Ramos (cell line): ENCODE data around the gene GPR137B.

Experiments used
- in situ Hi-C: fragments of 300-500 bp; cut with MboI; formaldehyde crosslinking; loops from one replicate; pipeline ENCODE4 v1.14.3; 2022; ENCODE audit warnings: low sequenced_read_pairs; ENCODE audit not compliant: unreplicated experiment

Gene GPR137B

GRCh38 chr1:236235116-236235515 is 92.8 kb downstream of the GPR137B start:
- in situ Hi-C loops: no loop called here

DNA sequence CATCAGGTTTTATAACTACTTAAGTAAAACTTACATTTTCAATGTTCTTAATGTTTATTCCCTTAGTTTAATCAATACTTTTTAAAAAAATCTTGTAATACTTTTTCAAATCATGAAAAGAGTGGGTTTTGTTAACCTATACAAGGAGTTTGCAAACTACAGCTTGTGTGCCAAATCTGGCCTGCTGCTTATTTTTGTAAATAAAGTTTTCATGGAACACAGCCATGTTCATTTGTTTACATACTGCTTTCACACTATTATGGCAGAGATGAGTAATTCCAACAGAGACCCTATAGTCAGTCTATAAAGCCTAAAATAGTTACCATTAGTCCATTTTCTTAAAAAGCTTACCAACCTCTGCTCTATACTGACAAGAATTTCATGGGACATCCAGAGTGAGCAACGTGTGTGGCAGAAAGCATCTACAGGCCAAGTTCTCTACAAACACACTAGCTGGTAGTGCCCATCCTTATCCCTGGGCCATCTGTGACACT is 96.8 kb downstream of the GPR137B start:
- in situ Hi-C loops: no loop called here

DNA sequence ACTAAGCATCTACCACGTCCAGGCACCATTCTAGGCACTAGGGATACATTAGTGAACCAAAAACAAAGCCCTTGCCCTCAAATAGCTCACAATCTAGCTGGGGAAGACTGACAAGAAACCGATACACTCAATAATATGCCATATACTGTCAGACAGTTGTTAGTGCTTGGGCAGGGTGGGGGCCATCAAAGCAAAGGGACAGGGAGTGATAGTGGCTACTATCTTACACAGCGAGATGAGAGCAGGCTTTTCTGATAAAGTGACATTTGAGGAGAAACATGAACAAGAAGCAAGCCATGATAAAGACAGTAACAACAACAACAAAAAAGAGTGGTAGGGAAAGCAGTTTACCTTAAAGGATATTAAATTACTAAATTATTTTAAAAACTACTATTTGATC is 98.3 kb downstream of the GPR137B start:
- in situ Hi-C loops: no loop called here

- in situ Hi-C loops: no loop called here
These were observed 100.2 kb downstream of the GPR137B start for GRCh38 chr1:236242568-236242967.

- in situ Hi-C loops: no loop called here
These were observed 104.9 kb downstream of the GPR137B start for GRCh38 chr1:236247286-236247685.

- in situ Hi-C loops: no loop called here
These were observed 109.2 kb downstream of the GPR137B start for GRCh38 chr1:236251587-236251986.

DNA sequence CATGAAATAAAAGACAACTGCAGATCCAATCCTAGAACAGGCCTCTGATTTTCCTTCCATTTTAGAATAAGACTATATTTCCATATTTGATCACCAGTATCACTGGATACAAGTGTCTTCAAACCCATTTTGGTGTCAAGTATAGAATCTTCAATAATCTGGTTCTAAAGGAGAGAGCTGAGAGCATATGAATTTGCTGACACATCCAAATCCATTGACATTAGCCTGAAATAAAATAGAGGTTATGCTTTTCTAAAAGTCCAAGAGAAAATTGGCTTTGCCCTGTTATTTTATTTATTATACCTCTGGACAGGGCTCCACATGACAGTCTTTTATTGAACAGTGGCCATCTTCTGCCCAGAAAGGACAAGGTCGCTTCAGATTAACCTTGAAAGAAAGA is 110.8 kb downstream of the GPR137B start:
- in situ Hi-C loops: no loop called here

DNA sequence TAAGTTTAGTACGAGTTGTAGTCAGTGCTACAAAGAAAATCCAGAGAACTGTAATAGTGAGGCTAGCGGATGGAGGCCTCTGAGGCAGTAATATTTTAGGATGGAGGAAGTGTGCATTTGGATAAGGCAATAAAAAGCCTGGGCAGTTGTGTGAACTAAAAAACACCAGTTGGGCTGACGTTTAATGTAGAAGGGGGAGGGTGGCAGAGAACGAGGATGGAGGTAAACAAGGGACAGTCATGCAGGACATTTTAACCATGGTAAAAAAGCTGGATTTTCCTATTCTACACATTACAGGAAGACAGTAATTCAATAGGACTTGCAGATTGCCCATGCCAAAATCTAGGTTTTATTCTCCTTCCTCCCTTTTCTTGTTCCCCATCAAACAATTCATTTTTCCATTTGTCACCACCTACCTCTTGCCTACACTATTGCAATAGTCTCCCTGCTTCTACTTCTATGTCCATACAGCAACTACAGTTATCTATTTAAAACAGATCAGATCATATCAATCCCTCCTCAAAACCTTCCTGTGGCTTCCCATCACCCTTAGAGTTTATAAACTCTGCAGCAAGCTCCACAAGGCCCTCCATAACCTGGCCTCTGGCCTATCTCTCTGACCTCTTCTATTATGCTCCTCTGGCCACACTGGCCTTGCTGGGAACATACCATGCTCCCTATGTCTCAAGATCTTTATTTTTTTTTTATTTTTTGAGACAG is 111.7 kb downstream of the GPR137B start:
- in situ Hi-C loops: no loop called here

DNA sequence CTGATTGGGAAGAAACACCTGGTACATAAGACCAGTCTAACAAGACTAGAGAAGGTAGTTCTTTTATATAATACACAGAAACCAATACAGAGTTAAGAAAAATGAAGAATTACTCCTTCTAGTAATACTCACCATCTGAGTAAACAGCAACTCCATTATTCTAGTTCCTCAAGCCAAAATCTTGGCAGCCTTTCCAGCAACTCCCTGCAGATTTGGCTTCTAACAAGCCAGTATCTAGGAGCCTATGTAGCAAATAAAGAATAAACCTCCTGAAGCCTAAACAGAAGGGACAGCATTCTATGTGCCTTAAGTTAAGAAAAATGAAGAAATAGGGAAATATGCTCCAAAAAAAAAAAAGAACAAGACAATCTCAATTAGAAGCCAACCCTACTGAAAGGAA is 114.9 kb downstream of the GPR137B start:
- in situ Hi-C loops: no loop called here

DNA sequence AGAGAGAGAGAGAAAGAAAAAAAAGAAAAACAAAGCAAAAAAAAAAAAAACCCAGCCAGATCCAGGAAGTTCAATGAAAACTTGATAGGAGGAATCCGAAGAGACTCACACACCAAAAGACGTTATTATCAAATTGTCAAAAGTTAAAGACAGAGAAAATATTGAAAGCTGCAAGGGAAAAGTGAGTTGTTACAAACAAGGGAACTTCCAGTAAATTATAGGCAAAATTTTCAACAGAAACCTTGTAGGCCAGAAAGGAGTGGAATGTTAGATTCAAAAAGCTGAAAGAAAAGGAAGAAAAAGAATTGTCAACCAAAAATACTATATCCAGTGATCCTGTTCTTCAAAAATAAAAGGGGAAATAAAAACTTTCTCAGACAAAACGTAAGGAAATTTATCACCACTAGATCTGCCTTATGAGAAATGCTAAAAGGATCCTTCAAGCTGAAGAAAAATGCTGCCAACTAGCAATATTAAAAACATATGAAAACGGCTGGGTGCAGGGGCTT is 115.8 kb downstream of the GPR137B start:
- in situ Hi-C loops: no loop called here
